Measurements from ENCODE around the gene KRT31. TPM values are rescaled to one million over a fixed set of nuclear protein-coding genes. Genes with fewer than 3 reads are reported as not detected.
"Not testable (repeated sequence)": the region's sequence is repeated elsewhere in the genome, so short reads cannot be mapped to it uniquely, and the experiment has no call there.

Gene KRT31
- total and polyA plus RNA-seq, 2 of the 4 experiments (the other 2 are of a cell fraction) = 0.05 TPM; not detected in 1

DNA sequence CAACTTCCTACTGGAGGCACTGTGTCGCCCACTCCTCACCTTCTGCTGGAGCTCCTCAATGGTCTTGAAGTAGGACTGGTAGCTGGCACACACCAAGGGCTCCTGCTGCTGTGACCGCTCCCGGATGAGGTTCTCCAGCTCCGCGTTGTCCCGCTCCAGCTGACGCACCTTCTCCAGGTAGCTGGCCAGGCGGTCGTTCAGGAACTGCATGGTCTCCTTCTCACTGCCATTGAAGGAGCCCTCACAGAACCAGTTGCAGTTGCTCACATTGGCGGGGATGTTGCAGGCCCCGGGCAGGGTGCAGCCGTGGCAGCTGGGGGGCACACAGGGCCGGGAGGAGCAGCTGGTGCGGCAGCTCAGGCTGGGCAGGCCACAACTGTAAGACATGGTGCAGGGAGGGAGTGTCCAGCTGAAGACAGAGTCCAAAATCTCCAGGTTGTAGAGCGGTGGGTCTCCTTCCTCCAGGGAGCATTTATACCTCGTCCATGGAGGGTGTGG, 47.0 kb downstream of the KRT31 start, which contains the start of gene KRT33A:
TSS of gene KRT33A (minus strand) at position 448 of the 498 bp plus-strand sequence. CDS start at position 387, 61 bp downstream.
- H3K14ac ChIP-seq (replicated peaks; ENCODE audit: low read depth, low read length); ATAC-seq (ENCODE audit: low read depth); H2AK9ac ChIP-seq (replicated peaks; ENCODE audit: low read depth, low read length, poor library complexity); H4K20me1 ChIP-seq (ENCODE audit: insufficient read depth, low read length); POLR2A ChIA-PET (ENCODE audit: unreplicated experiment); H2AK5ac ChIP-seq (ENCODE audit: low read depth, low read length); H4K5ac ChIP-seq (ENCODE audit: low read depth, low read length); H3K4me2 ChIP-seq (ENCODE audit: low read depth, low read length); H3K9ac ChIP-seq (ENCODE audit: low read depth, low read length); BruUV-seq (replicated peaks); H3K27ac ChIP-seq (ENCODE audit: insufficient read depth, low read length); in situ Hi-C loops (cut with MboI; ENCODE audit: low sequenced_read_pairs); dilution Hi-C loops (cut with HindIII; ENCODE audit: low sequenced_read_pairs, unreplicated experiment); H3K4ac ChIP-seq (ENCODE audit: low read depth, low read length); H2AFZ ChIP-seq (replicated peaks; ENCODE audit: low read length, poor library complexity); CTCF ChIA-PET; H3K9me1 ChIP-seq (ENCODE audit: insufficient read depth, low read length); H2BK120ac ChIP-seq (ENCODE audit: low read depth, low read length); H2BK15ac ChIP-seq (ENCODE audit: low read depth, low read length); H3K4me1 ChIP-seq (ENCODE audit: control insufficient read depth, insufficient read depth, low read length); H3K4me3 ChIP-seq (ENCODE audit: insufficient read depth, low read depth, low read length); H2BK5ac ChIP-seq (ENCODE audit: low read depth, low read length, poor library complexity, severe bottlenecking); H3K36me3 ChIP-seq (ENCODE audit: control insufficient read depth, insufficient read depth, low read length); DNase-seq; H3K18ac ChIP-seq (ENCODE audit: low read depth, low read length); H3K27me3 ChIP-seq (ENCODE audit: control insufficient read depth, insufficient read depth, low read length); H4K91ac ChIP-seq (ENCODE audit: insufficient read depth, low read depth, low read length); intact Hi-C loops (cut with micrococcal nuclease); H4K8ac ChIP-seq (ENCODE audit: low read depth in 2 of 2, low read length in 2 of 2); H2BK20ac ChIP-seq (ENCODE audit: low read depth, low read length); H3K79me1 ChIP-seq (ENCODE audit: low read depth in 1 of 2, low read length in 2 of 2); H3K9me3 ChIP-seq (ENCODE audit: control insufficient read depth, insufficient read depth, low read length); H3K56ac ChIP-seq (ENCODE audit: extremely low read depth, insufficient read depth, low read length); H3K23ac ChIP-seq (ENCODE audit: low read depth, low read length): not testable (repeated sequence)
- WGBS, 2 experiments (ENCODE audit: extremely low coverage in 2 of 2, insufficient read length in 1 of 2) = no CpG with 5 or more reads among the region's 16 CpGs
